GM23338 (cell line): ENCODE data around the gene GCAT. TPM values are rescaled to one million over a fixed set of nuclear protein-coding genes. Genes with fewer than 3 reads are reported as not detected.

Experiments used
- ATAC-seq: fragments of 200-7000 bp; cut with Tn5 transposase; 3 replicates; pipeline ENCODE4 v1.9.1; 2020
- DNase-seq: peaks from one replicate; pipeline ENCODE4 v3.0.0-alpha.2; 2015; ENCODE audit warnings: low spot score
- H2AFZ ChIP-seq: fragments of 200-600 bp; sonication (generic); 2 replicates; pipeline ENCODE4 v1.8.0; 2016; ENCODE audit warnings: antibody characterized with exemption, mild to moderate bottlenecking, moderate library complexity
- H3F3A ChIP-seq: fragments of 200-600 bp; sonication (generic); replicated peaks from 2 replicates; pipeline ENCODE4 v1.8.0; 2017; ENCODE audit warnings: antibody characterized with exemption, mixed run types, low read depth
- H3K27ac ChIP-seq: fragments of 200-600 bp; sonication (generic); 2 replicates; pipeline ENCODE4 v1.6.1; 2016; ENCODE audit warnings: low read depth
- H3K27me3 ChIP-seq: fragments of 200-600 bp; sonication (generic); 2 replicates; pipeline ENCODE4 v1.8.0; 2016; ENCODE audit warnings: mild to moderate bottlenecking, mixed run types, moderate library complexity; ENCODE audit not compliant: insufficient read depth
- H3K36me3 ChIP-seq: fragments of 200-600 bp; sonication (generic); 2 replicates; pipeline ENCODE4 v1.8.0; 2016; ENCODE audit warnings: mild to moderate bottlenecking; ENCODE audit not compliant: insufficient read depth
- H3K4me1 ChIP-seq: fragments of 200-600 bp; sonication (generic); 2 replicates; pipeline ENCODE4 v1.8.0; 2016; ENCODE audit warnings: mild to moderate bottlenecking, moderate library complexity; ENCODE audit not compliant: insufficient read depth
- H3K4me2 ChIP-seq: fragments of 200-600 bp; sonication (generic); 2 replicates; pipeline ENCODE4 v1.7.1; 2017; ENCODE audit warnings: mixed run types
- H3K4me3 ChIP-seq: fragments of 200-600 bp; sonication (generic); 2 replicates; pipeline ENCODE4 v1.6.1; 2016; ENCODE audit warnings: mixed run types
- H3K79me2 ChIP-seq: fragments of 200-600 bp; sonication (generic); replicated peaks from 2 replicates; pipeline ENCODE4 v1.8.0; 2017; ENCODE audit warnings: mild to moderate bottlenecking; ENCODE audit not compliant: insufficient read depth
- H3K9me2 ChIP-seq: fragments of 200-600 bp; sonication (generic); 2 replicates; pipeline ENCODE4 v1.8.0; 2017; ENCODE audit not compliant: insufficient read depth
- H4K20me1 ChIP-seq: fragments of 200-600 bp; sonication (generic); replicated peaks from 2 replicates; pipeline ENCODE4 v1.8.0; 2017; ENCODE audit warnings: mild to moderate bottlenecking; ENCODE audit not compliant: insufficient read depth
- H3K27ac Mint-ChIP-seq: 2 replicates; pipeline ENCODE4 v1.8.0; 2020; ENCODE audit warnings: inconsistent platforms, mild to moderate bottlenecking, moderate library complexity, mixed read lengths
- H3K27me3 Mint-ChIP-seq: 3 replicates; pipeline ENCODE4 v1.8.0; 2022; ENCODE audit warnings: low read depth, mild to moderate bottlenecking, moderate library complexity, mixed read lengths, inconsistent platforms; ENCODE audit not compliant: insufficient read depth, poor library complexity
- H3K36me3 Mint-ChIP-seq: 3 replicates; pipeline ENCODE4 v1.8.0; 2021; ENCODE audit warnings: low read depth, mild to moderate bottlenecking, inconsistent platforms, moderate library complexity, mixed read lengths
- H3K4me1 Mint-ChIP-seq: 3 replicates; pipeline ENCODE4 v1.8.0; 2020; ENCODE audit warnings: mild to moderate bottlenecking, inconsistent platforms, mixed read lengths
- H3K4me3 Mint-ChIP-seq: 3 replicates; pipeline ENCODE4 v1.8.0; 2021; ENCODE audit warnings: moderate library complexity, mild to moderate bottlenecking, inconsistent platforms, mixed read lengths
- H3K9me3 Mint-ChIP-seq: 3 replicates; pipeline ENCODE4 v1.8.0; 2020; ENCODE audit warnings: moderate library complexity, mild to moderate bottlenecking, inconsistent platforms, mixed read lengths
- CREB1 ChIP-seq: fragments of 250-450 bp; sonication (Bioruptor Pico); IDR thresholded peaks from 2 replicates; pipeline ENCODE4 v1.5.0; 2020; ENCODE audit warnings: low read depth, mild to moderate bottlenecking, moderate library complexity
- CTCF ChIP-seq, 2 experiments: fragments of 200-600 bp in 1 of 2; sonication (generic) in 1 of 2; conservative IDR thresholded peaks; 2 replicates each; pipeline versions ENCODE4 v1.5.1 to v1.6.1; 2016 to 2017; ENCODE audit warnings: antibody characterized with exemption in 2 of 2, low read depth in 2 of 2, mild to moderate bottlenecking in 2 of 2, moderate library complexity in 1 of 2
- ETS1 ChIP-seq: IDR thresholded peaks from 2 replicates; pipeline ENCODE4 v1.6.1; 2016; ENCODE audit warnings: antibody characterized with exemption
- EZH2 ChIP-seq: fragments of 200-600 bp; sonication (generic); IDR thresholded peaks from one replicate; pipeline ENCODE4 v1.8.0; 2017; ENCODE audit warnings: antibody characterized with exemption, mild to moderate bottlenecking, low read depth; ENCODE audit not compliant: unreplicated experiment
- EZH2phosphoT487 ChIP-seq: fragments of 200-600 bp; sonication (generic); IDR thresholded peaks from one replicate; pipeline ENCODE4 v1.8.1; 2018; ENCODE audit warnings: antibody characterized with exemption; ENCODE audit not compliant: unreplicated experiment
- JUNB ChIP-seq: IDR thresholded peaks from one replicate; pipeline ENCODE4 v1.6.1; 2016; ENCODE audit warnings: antibody characterized with exemption; ENCODE audit not compliant: unreplicated experiment
- NANOG ChIP-seq: IDR thresholded peaks from 2 replicates; pipeline ENCODE4 v1.6.1; 2016; ENCODE audit warnings: antibody characterized with exemption, borderline replicate concordance
- POLR2AphosphoS5 ChIP-seq: IDR thresholded peaks from 2 replicates; pipeline ENCODE4 v1.6.1; 2016; ENCODE audit warnings: antibody characterized with exemption, low read depth
- REST ChIP-seq: IDR thresholded peaks from one replicate; pipeline ENCODE4 v1.6.1; 2018; ENCODE audit warnings: antibody characterized with exemption; ENCODE audit not compliant: unreplicated experiment
- STAT1 ChIP-seq: IDR thresholded peaks from one replicate; pipeline ENCODE4 v1.6.1; 2016; ENCODE audit warnings: antibody characterized with exemption; ENCODE audit not compliant: unreplicated experiment
- ZNF114 ChIP-seq: fragments of 250-450 bp; sonication (Bioruptor Pico); IDR thresholded peaks from 2 replicates; pipeline ENCODE4 v1.5.0; 2020; ENCODE audit warnings: mild to moderate bottlenecking, moderate library complexity
- ZNF331 ChIP-seq: fragments of 250-450 bp; sonication (Bioruptor Pico); IDR thresholded peaks from 2 replicates; pipeline ENCODE4 v1.5.0; 2020; ENCODE audit warnings: low read depth, mild to moderate bottlenecking, moderate library complexity
- ZNF462 ChIP-seq: fragments of 250-450 bp; sonication (Bioruptor Pico); IDR thresholded peaks from 2 replicates; pipeline ENCODE4 v1.5.0; 2020; ENCODE audit warnings: mild to moderate bottlenecking, moderate library complexity
- polyA plus RNA-seq: library from polyadenylated mRNA; unstranded; fragments of >200 nt; fragmentation: Nextera tagmentation; extraction: Ambion mirVana; gene quantifications from 2 replicates; pipeline ENCODE4 v1.2.1, GENCODE V29; 2016
- total RNA-seq: library from RNA; depleted of rRNA; stranded (reverse); fragments of >200 nt; shearing (Covaris generic); gene quantifications from 2 replicates; pipeline ENCODE4 v1.2.3, GENCODE V29; 2014

Gene GCAT
- total and polyA plus RNA-seq, 2 experiments from 2014 or later, result 36.8 to 61.3 TPM

GRCh38 chr22:37806409-37807333 lies 1.1 kb upstream of the GCAT start:
- Mint-ChIP-seq H3K4me3 (peak overlapping the region; percentile 89), H3K9me3 (no peaks in the 10 kb centered on the region; the same call in 2 of the 3 replicates), H3K4me1 (peaks cover 28% of the 10 kb centered on the region), H3K36me3 (no peaks in the 10 kb centered on the region), H3K27ac (no peak overlapping the region), H3K27me3 (peaks cover 56% of the 10 kb centered on the region)
- TF ChIP-seq ZNF331 (CRISPR knock-in tag) (no peak), NANOG (no peak), ZNF462 (CRISPR knock-in tag) (no peak), JUNB (no peak), REST (no peak), EZH2phosphoT487 (no peak), POLR2AphosphoS5 (no peak), EZH2 (no peak), CREB1 (no peak), ZNF114 (CRISPR knock-in tag) (no peak), ETS1 (no peak), CTCF (conservative IDR thresholded peaks at IDR 0.05; ENCODE audit: low read depth in 2 of 2) (no peak), STAT1 (no peak)
- Histone ChIP-seq H3K27ac (no peak overlapping the region), H3K4me2 (peak overlapping the region; percentile 100), H3K4me3 (peak overlapping the region; percentile 86), H3K27me3 (peaks cover 63% of the 10 kb centered on the region), H3K9me2 (no peaks in the 10 kb centered on the region), H3K36me3 (no peaks in the 10 kb centered on the region), H2AFZ (no peak overlapping the region), H4K20me1 (peaks cover 2% of the 10 kb centered on the region), H3K4me1 (peaks cover 25% of the 10 kb centered on the region), H3K79me2 (0 out of 2 replicates have a peak, but pooled peaks cover 6% of the 10 kb centered on the region), H3F3A (peaks cover 20% of the 10 kb centered on the region)
- ATAC-seq (no peak), DNase-seq (peak; percentile 47)
